Measurements from ENCODE around the gene MAGED4.

The MAGED4 gene

DNA sequence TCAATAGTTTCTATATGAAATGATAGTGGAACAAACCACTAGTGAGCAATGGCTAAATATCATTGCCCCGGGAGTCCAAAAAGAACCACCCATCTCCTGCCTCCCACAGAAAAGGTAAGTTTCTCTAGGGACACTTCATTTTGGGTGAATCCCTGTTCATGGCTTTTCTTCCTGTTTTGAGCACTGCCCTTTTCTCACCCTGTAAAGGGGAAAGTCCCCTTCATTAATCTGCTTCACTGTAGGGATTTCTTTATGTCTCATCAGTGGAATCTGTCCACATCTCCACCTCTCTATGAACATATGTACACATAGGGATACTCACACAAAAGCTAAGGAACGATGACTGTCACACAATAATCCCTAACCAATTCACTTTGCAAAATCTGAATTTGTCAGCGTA is 28.6 kb downstream of the MAGED4 start:
- TF ChIP-seq, protein P1, sequence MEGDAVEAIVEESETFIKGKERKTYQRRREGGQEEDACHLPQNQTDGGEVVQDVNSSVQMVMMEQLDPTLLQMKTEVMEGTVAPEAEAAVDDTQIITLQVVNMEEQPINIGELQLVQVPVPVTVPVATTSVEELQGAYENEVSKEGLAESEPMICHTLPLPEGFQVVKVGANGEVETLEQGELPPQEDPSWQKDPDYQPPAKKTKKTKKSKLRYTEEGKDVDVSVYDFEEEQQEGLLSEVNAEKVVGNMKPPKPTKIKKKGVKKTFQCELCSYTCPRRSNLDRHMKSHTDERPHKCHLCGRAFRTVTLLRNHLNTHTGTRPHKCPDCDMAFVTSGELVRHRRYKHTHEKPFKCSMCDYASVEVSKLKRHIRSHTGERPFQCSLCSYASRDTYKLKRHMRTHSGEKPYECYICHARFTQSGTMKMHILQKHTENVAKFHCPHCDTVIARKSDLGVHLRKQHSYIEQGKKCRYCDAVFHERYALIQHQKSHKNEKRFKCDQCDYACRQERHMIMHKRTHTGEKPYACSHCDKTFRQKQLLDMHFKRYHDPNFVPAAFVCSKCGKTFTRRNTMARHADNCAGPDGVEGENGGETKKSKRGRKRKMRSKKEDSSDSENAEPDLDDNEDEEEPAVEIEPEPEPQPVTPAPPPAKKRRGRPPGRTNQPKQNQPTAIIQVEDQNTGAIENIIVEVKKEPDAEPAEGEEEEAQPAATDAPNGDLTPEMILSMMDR (conservative IDR thresholded peaks at IDR 0.05), result no peak
- no peak overlapping the region for H3K27ac ChIP-seq

DNA sequence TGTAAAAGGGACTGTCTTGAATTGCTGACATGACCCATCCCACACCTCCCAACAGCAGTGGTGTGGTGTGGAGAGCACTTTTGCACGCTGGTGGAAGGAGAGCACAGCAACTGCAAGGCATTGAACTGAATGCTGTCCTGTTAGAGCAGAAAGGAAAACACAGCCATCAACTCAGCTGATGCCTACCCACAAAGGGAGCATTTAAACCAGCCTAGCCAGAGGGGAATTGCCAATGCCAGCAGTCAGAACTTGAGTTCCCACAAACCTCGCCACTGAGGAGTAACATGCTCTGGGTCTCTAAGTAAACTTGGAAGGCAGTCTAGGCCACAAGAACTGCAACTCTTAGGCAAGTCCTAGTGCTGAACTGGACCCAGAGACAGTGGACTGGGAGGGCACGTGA is 31.9 kb downstream of the MAGED4 start:
- no peak overlapping the region for H3K27ac ChIP-seq
- TF ChIP-seq, protein P1 (conservative IDR thresholded peaks at IDR 0.05), result no peak

GRCh38 chrX:52217494-52218160 is 32.9 kb downstream of the MAGED4 start:
- TF ChIP-seq, protein P1 (conservative IDR thresholded peaks at IDR 0.05), result no peak
- H3K27ac ChIP-seq, result no peak overlapping the region

DNA sequence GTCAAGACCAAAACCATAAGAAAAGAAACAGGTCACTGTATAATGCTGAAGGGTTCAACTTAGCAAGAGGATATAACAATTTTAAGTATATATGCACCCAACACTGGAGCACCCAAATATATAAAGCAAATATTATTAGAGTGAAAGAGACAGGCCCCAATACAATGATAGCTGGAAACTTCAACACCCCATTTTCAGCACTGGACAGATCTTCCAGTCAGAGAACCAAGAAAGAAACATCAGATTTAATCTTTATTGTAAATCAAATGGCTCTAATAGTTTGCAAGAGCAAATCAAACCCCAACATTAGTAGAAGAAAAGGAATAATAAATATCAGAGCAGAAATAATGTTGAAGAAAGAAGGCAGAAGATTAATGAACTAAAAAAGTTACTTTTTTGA is 36.2 kb downstream of the MAGED4 start:
- no peak overlapping the region for H3K27ac ChIP-seq
- TF ChIP-seq, protein P1 (conservative IDR thresholded peaks at IDR 0.05), result no peak
